H1 (cell line): ENCODE measurements around the gene UGT1A7.

Experiments used
- BRCA1 ChIP-seq: IDR thresholded peaks from 2 replicates; pipeline ENCODE4 v1.6.1; 2012; ENCODE audit warnings: low read depth, low read length, improper control_type of control experiment
- CHD2 ChIP-seq: IDR thresholded peaks from 2 replicates; pipeline ENCODE4 v1.6.1; 2012; ENCODE audit warnings: low read length, improper control_type of control experiment
- GABPA ChIP-seq: IDR thresholded peaks from 2 replicates; pipeline ENCODE4 v1.6.1; 2011; ENCODE audit warnings: mild to moderate bottlenecking, low read length, moderate library complexity, borderline replicate concordance; ENCODE audit not compliant: insufficient read depth
- PHF8 ChIP-seq: fragments of 200-600 bp; sonication (generic); conservative IDR thresholded peaks from 2 replicates; pipeline ENCODE4 v1.7.1; 2012; ENCODE audit warnings: low read depth, mild to moderate bottlenecking, inconsistent platforms, low read length, moderate library complexity
- POU5F1 ChIP-seq: IDR thresholded peaks from 2 replicates; pipeline ENCODE4 v1.6.1; 2011; ENCODE audit warnings: low read depth, mild to moderate bottlenecking, low read length, moderate library complexity
- TAF7 ChIP-seq: optimal IDR thresholded peaks from 2 replicates; pipeline ENCODE3; 2011; ENCODE audit warnings: low read depth, mild to moderate bottlenecking, inconsistent platforms, low read length, moderate library complexity, borderline replicate concordance
- TCF12 ChIP-seq: IDR thresholded peaks from 2 replicates; pipeline ENCODE4 v1.6.1; 2011; ENCODE audit warnings: low read depth, mild to moderate bottlenecking, low read length
- TEAD4 ChIP-seq: IDR thresholded peaks from 2 replicates; pipeline ENCODE4 v1.6.1; 2012; ENCODE audit warnings: low read depth, low read length, inconsistent platforms, mixed read lengths
- TF ChIP-seq, protein P1 (sequence below): IDR thresholded peaks from 2 replicates; pipeline ENCODE4 v1.6.1; 2011; ENCODE audit warnings: low read length, improper control_type of control experiment
- TF ChIP-seq, protein P2 (sequence below): IDR thresholded peaks from 2 replicates; pipeline ENCODE4 v1.6.1; 2011; ENCODE audit warnings: low read depth, mild to moderate bottlenecking, low read length; ENCODE audit not compliant: insufficient read depth

DNA sequence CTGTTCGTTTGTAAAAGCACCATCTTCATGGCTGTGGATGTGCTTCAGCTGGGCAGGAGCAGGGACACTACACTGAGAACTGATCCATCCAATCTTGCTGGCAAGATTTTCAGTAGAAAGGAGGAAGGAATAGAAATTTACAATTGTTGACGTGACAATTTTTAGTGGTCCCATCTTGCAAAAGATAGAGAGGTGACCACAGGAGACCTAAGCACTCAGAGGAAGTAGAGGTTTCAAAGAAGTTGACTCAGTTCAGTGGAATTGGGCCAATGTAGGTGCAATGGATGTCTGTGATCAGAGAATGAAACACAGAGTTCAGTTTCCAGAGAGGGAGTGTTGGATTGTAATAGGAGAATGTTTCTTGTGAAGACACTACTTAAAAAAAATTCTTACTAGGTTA lies 32.4 kb downstream of the UGT1A7 start:
- TF ChIP-seq CHD2 (no peak), BRCA1 (no peak), TAF7 (no peak), PHF8 (no peak), TCF12 (no peak), TEAD4 (no peak), GABPA (no peak), POU5F1 (no peak)
- TF ChIP-seq, protein P1, sequence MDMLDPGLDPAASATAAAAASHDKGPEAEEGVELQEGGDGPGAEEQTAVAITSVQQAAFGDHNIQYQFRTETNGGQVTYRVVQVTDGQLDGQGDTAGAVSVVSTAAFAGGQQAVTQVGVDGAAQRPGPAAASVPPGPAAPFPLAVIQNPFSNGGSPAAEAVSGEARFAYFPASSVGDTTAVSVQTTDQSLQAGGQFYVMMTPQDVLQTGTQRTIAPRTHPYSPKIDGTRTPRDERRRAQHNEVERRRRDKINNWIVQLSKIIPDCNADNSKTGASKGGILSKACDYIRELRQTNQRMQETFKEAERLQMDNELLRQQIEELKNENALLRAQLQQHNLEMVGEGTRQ = no peak
- TF ChIP-seq, protein P2, sequence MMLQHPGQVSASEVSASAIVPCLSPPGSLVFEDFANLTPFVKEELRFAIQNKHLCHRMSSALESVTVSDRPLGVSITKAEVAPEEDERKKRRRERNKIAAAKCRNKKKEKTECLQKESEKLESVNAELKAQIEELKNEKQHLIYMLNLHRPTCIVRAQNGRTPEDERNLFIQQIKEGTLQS = no peak
